ENCODE results near the gene ARHGEF1.
A peak's percentile ranks its signal among the peaks of the same experiment; 100 is the strongest.

Gene ARHGEF1

DNA sequence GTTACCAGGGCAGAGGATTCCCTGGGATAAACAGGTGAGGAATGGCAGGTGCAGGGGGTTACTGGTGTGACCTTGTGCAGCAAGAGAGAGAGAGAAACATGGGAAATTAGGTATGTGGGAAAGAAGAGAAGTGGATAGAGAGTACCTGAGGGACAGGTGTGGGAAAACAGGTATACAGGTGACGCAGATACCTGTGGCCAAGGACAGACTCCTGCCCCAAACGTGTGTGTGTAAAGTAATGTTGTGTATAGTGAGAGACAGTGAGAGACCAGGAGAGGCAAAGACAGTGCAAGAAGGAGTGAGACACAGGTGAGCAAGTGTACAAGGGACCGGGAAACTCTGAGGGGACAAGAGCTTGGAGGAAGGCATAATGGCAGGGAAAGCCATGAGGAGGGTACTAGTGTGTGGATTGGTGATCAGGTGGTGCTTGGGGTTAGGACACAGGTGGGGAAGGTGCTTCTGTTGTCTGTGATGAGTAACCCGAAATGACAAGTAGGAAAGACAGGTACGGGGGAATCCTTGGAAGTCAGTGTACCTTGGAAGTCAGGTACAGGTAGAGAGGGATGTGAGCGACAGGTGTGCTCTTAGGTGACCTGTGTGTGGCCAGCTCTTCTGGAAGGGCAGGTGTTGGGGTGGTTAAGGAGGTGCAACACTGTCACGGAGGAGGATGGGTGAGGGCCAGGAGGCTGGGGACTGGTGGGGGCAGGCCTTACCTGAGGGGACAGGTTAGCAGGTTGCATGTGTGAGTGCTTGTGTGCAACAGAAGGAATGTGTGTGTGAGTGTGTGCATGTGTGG is 42.4 kb downstream of the ARHGEF1 start:
- Histone ChIP-seq H3K4me3 (ENCODE audit: low read depth in 1 of 2, low read length in 2 of 2) (no peak overlapping the region), H3K36me3 (ENCODE audit: control insufficient read depth in 1 of 2, insufficient read depth in 2 of 2, low read length in 2 of 2) (no peaks in the 10 kb centered on the region), H3K9me3 (ENCODE audit: control insufficient read depth in 1 of 2, low read length in 2 of 2) (no peaks in the 10 kb centered on the region), H3K27ac (ENCODE audit: low read depth, low read length) (no peak overlapping the region), H3K27me3 (ENCODE audit: control insufficient read depth in 1 of 2, insufficient read depth in 2 of 2, low read length in 2 of 2) (peaks cover 76 to 88% of the 10 kb centered on the region in 2 donors), H3K4me1 (ENCODE audit: control insufficient read depth in 1 of 2, insufficient read depth in 2 of 2, low read length in 2 of 2) (peaks cover 9 to 12% of the 10 kb centered on the region in 2 donors), H3K9ac (ENCODE audit: low read depth in 1 of 2, low read length in 2 of 2) (no peak overlapping the region)

DNA sequence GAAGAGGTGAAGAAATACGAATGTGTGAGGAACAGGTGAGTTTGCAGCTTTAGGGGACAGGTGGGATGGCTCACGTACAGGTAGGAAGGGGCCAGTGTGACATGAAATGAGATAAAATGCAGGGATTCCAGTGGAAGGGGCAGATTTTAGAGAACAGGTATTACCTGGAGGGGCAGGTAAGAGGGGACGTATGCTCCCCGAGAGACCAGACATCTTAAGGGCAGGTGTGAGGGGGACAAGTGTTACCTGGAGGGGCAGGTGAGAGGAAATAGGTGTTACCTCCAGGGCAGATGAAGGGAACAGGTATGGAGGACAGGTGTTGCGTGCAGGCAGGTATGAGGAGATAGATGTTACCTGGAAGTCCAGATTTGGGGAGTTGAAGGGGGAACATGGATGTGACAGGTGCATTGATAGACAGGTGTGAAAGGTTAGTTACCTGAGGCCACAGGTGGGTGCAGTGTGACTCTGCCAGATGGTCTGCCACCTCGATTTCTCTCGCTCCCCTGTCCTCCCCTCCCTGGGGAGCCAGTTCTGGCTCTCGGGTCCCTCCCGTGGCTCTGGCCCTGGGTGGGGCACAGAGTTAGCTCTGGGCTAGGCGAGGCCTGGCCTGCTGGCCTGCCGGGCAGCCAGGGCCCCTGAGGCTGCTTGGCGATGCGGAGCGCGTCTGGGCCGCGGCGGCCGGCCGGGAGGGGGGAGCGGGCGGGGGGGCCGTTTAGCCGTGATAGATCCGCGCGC is 43.2 kb downstream of the ARHGEF1 start:
- Histone ChIP-seq H3K4me3 (ENCODE audit: low read depth in 1 of 2, low read length in 2 of 2) (no peak overlapping the region), H3K9ac (ENCODE audit: low read depth in 1 of 2, low read length in 2 of 2) (no peak overlapping the region), H3K4me1 (ENCODE audit: control insufficient read depth in 1 of 2, insufficient read depth in 2 of 2, low read length in 2 of 2) (peaks cover 9 to 10% of the 10 kb centered on the region in 2 donors), H3K27me3 (ENCODE audit: control insufficient read depth in 1 of 2, insufficient read depth in 2 of 2, low read length in 2 of 2) (peaks cover 76 to 88% of the 10 kb centered on the region in 2 donors), H3K27ac (ENCODE audit: low read depth, low read length) (no peak overlapping the region), H3K36me3 (ENCODE audit: control insufficient read depth in 1 of 2, insufficient read depth in 2 of 2, low read length in 2 of 2) (no peaks in the 10 kb centered on the region), H3K9me3 (ENCODE audit: control insufficient read depth in 1 of 2, low read length in 2 of 2) (no peaks in the 10 kb centered on the region)

DNA sequence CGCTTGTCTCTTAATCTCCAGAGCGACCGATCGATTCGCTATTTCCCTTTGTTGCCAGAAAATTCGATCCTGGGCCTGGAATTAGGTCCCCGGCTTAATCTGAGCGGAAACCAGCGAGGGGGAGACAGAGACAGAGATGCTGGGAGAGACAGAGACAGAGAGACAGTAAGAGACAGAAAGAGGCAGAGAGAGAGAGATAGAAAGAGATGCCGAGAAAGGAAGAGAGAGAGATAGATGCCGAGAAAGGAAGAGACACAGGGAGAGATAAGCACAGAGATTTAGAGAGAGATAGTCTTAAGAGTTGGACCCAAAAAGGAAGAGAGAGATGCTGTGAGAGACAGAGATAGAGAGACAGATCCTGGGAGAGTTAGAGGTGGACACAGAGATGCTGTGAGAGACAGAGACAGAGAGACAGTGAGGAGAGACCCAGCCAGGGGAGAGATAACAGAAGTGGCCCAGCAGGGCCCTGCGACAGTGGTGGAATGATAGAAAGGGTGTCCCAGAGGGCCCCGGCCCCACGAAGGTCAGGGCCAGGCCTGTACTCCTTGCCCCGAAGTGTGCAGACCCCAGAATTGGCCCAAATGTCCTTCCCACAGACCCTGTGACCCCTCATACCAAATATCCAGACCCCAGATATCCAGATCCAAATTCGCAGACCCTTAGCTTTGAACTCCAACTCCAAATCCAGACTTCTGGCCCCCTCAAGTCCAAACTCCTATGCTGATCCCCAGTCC is 43.9 kb downstream of the ARHGEF1 start:
- Histone ChIP-seq H3K27ac (ENCODE audit: low read depth, low read length) (no peak overlapping the region), H3K27me3 (ENCODE audit: control insufficient read depth in 1 of 2, insufficient read depth in 2 of 2, low read length in 2 of 2) (peaks cover 77 to 89% of the 10 kb centered on the region in 2 donors), H3K36me3 (ENCODE audit: control insufficient read depth in 1 of 2, insufficient read depth in 2 of 2, low read length in 2 of 2) (no peaks in the 10 kb centered on the region), H3K9me3 (ENCODE audit: control insufficient read depth in 1 of 2, low read length in 2 of 2) (no peaks in the 10 kb centered on the region), H3K4me3 (ENCODE audit: low read depth in 1 of 2, low read length in 2 of 2) (no peak overlapping the region), H3K9ac (ENCODE audit: low read depth in 1 of 2, low read length in 2 of 2) (no peak overlapping the region), H3K4me1 (ENCODE audit: control insufficient read depth in 1 of 2, insufficient read depth in 2 of 2, low read length in 2 of 2) (peaks cover 9 to 10% of the 10 kb centered on the region in 2 donors)

DNA sequence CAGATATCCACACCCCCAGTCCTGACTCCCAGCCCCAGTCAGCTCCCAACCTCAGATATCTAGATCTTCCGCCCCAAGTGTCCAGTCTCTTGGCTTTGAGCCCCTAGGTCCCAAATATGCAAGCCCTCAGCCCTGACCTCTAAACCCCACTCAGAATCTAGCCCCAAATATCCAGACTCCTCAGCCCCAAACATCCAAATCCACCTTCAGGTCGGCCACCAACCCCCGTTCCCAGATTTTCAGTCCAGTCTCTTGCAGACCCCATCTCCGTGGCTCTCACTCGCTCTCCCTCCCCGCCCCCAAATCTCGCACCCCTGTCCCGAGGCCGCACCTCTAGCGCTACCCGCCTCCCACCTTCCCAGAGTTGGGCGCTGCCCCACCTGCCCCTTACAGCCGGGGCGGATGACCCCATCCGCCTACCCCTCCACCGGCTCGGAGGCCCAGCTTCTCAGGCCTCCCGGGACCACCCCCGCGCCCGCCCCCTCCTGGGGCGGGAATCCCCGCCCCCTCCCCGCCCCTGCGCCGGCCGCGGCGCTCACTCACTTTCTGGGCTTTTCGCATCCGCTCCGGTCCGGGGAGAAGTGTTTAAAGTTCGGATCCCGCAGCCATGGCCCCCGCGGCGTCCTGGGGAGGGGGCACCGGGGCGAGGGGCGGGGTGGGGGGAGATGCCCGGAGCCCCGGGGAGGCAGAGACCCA is 44.7 kb downstream of the ARHGEF1 start:
- no peaks in the 10 kb centered on the region for H3K9me3 ChIP-seq (ENCODE audit: control insufficient read depth in 1 of 2, low read length in 2 of 2)
- H3K4me3 ChIP-seq (ENCODE audit: low read depth in 1 of 2, low read length in 2 of 2): peak overlapping the region; percentile 59 to 69
- no peaks in the 10 kb centered on the region for H3K36me3 ChIP-seq (ENCODE audit: control insufficient read depth in 1 of 2, insufficient read depth in 2 of 2, low read length in 2 of 2)
- H3K27me3 ChIP-seq (ENCODE audit: control insufficient read depth in 1 of 2, insufficient read depth in 2 of 2, low read length in 2 of 2): peaks cover 77 to 89% of the 10 kb centered on the region in 2 donors
- no peak overlapping the region for H3K27ac ChIP-seq (ENCODE audit: low read depth, low read length)
- H3K9ac ChIP-seq (ENCODE audit: low read depth in 1 of 2, low read length in 2 of 2): no peak overlapping the region
- peaks cover 9 to 10% of the 10 kb centered on the region in 2 donors for H3K4me1 ChIP-seq (ENCODE audit: control insufficient read depth in 1 of 2, insufficient read depth in 2 of 2, low read length in 2 of 2)

DNA sequence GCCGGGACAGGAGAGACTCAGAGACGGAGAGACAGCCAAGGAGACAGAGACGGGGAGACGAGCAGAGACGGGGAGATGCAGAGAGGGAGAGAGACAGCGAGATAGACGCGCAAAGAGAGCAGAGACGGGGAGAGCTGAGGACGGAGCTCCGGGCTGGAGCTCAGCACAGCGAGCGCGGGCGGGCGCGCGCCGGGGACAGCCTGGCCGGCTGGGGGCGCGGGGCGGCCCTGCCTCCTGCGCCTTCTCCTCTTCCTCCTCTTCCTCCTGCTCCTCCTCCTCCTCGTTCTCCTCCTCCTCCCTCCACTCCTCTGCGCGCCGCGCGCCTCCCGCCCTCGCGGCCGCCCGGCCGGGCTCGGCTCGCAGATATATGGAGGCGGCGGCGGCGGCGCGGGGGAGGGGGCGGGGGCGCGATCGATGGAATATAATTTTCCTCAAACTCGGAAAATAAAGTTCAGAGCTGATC is 45.3 kb downstream of the ARHGEF1 start, which contains the start of gene ERFL:
ERFL (minus strand) TSS at position 229 of the 463 bp plus-strand sequence. CDS start 15,530 bp downstream, outside the sequence.
- H3K4me1 ChIP-seq (ENCODE audit: control insufficient read depth in 1 of 2, insufficient read depth in 2 of 2, low read length in 2 of 2): peaks cover 9 to 10% of the 10 kb centered on the region in 2 donors
- peak within 1 kb of the TSS; percentile 59 to 69 for H3K4me3 ChIP-seq (ENCODE audit: low read depth in 1 of 2, low read length in 2 of 2)
- H3K9me3 ChIP-seq (ENCODE audit: control insufficient read depth in 1 of 2, low read length in 2 of 2): no peaks in the 10 kb centered on the region
- peak within 1 kb of the TSS in 1 of 2 donors; percentile 60 for H3K9ac ChIP-seq (ENCODE audit: low read depth in 1 of 2, low read length in 2 of 2)
- H3K27me3 ChIP-seq (ENCODE audit: control insufficient read depth in 1 of 2, insufficient read depth in 2 of 2, low read length in 2 of 2): peaks cover 78 to 88% of the 10 kb centered on the region in 2 donors
- H3K36me3 ChIP-seq (ENCODE audit: control insufficient read depth in 1 of 2, insufficient read depth in 2 of 2, low read length in 2 of 2): no peaks in the 10 kb centered on the region
- no peak within 1 kb of the TSS for H3K27ac ChIP-seq (ENCODE audit: low read depth, low read length)

DNA sequence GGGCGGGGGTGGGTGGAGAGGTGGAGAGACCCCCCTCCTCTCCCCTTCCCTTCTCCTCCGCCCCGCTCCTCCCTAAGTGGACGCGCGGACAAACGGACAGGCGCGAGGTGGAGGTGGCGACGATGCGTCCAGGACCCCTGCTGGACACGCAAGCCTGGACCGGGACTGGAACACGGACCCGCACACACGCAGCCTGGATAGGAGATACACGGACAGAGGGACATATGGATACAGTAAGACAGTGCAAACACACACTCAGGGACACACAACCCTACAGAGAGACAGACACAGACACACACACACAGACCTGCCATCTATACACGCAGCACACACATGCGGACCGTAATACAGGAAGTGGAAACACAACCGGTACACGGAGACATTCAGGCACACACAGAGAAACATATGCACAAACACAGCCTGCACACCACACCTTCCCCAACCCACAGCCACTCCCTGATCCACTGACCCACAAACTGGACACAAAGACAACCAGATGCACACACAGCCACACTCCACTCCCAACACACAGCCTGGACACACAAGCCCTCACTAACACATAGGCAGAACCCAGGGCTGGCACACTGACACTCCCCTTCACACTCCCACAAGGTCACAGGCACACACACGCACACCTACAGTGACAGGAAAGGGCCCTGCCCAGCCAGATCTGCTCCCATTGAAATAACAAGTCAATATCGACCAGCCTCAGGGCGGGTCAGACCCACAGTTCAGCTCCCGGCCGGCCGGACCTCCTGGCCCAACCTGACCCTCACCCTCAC is 46.0 kb downstream of the ARHGEF1 start:
- Histone ChIP-seq H3K9me3 (ENCODE audit: control insufficient read depth in 1 of 2, low read length in 2 of 2) (no peaks in the 10 kb centered on the region), H3K36me3 (ENCODE audit: control insufficient read depth in 1 of 2, insufficient read depth in 2 of 2, low read length in 2 of 2) (no peaks in the 10 kb centered on the region), H3K9ac (ENCODE audit: low read depth in 1 of 2, low read length in 2 of 2) (peak overlapping the region in 1 of 2 donors; percentile 60), H3K4me3 (ENCODE audit: low read depth in 1 of 2, low read length in 2 of 2) (peak overlapping the region; percentile 59 to 69), H3K27ac (ENCODE audit: low read depth, low read length) (no peak overlapping the region), H3K27me3 (ENCODE audit: control insufficient read depth in 1 of 2, insufficient read depth in 2 of 2, low read length in 2 of 2) (peaks cover 83 to 89% of the 10 kb centered on the region in 2 donors), H3K4me1 (ENCODE audit: control insufficient read depth in 1 of 2, insufficient read depth in 2 of 2, low read length in 2 of 2) (peaks cover 9 to 10% of the 10 kb centered on the region in 2 donors)

DNA sequence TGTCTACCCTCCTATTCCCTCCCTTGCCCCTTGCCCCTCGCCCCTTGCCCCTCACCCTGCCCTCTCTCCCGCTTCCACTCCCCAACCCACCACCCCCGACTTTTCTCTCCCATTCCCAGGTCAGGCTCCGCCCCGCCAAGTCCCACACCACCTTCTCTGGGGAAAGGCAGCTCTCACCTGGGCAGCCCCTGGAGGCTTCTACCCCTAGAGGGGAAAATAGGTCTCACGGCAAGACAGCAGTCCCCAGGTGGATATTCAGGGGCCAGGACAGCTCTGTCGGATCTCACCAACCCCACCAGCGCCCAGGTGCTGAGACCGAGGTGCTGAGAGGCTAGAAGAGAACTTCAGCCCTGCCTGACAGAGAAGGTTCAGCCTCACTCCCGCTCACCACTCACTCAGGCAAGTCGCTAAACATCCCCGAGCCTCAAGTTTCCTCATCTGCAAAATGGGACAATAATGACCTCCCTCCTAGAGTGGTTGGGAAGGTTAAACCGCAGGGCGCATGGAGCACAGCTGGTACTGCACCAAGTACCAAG is 46.6 kb downstream of the ARHGEF1 start:
- H3K9me3 ChIP-seq (ENCODE audit: control insufficient read depth in 1 of 2, low read length in 2 of 2): no peaks in the 10 kb centered on the region
- H3K27me3 ChIP-seq (ENCODE audit: control insufficient read depth in 1 of 2, insufficient read depth in 2 of 2, low read length in 2 of 2): peaks cover 81 to 82% of the 10 kb centered on the region in 2 donors
- no peak overlapping the region for H3K9ac ChIP-seq (ENCODE audit: low read depth in 1 of 2, low read length in 2 of 2)
- H3K27ac ChIP-seq (ENCODE audit: low read depth, low read length): no peak overlapping the region
- no peaks in the 10 kb centered on the region for H3K36me3 ChIP-seq (ENCODE audit: control insufficient read depth in 1 of 2, insufficient read depth in 2 of 2, low read length in 2 of 2)
- no peak overlapping the region for H3K4me3 ChIP-seq (ENCODE audit: low read depth in 1 of 2, low read length in 2 of 2)
- peaks cover 9 to 10% of the 10 kb centered on the region in 2 donors for H3K4me1 ChIP-seq (ENCODE audit: control insufficient read depth in 1 of 2, insufficient read depth in 2 of 2, low read length in 2 of 2)

DNA sequence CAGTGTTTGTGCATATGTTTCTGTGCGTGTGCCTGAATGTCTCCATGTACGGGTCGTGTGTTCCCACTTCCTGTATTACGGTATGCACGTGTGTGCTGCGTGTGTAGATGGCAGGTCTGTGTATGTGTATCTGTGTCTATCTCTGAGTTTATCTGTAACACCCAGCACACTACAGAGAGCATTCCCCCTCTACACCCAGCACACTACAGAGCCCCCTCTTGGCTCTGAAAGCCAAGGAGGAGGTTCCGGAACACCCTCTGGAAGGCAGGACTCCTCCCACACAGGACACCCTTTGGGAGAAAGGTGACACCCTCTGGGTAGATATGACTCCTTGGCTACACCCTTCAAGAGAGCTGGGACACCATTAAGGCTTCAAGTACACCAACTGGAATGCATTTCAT is 47.3 kb downstream of the ARHGEF1 start:
- Histone ChIP-seq H3K9me3 (ENCODE audit: control insufficient read depth in 1 of 2, low read length in 2 of 2) (no peaks in the 10 kb centered on the region), H3K4me1 (ENCODE audit: control insufficient read depth in 1 of 2, insufficient read depth in 2 of 2, low read length in 2 of 2) (peaks cover 9 to 13% of the 10 kb centered on the region in 2 donors), H3K9ac (ENCODE audit: low read depth in 1 of 2, low read length in 2 of 2) (no peak overlapping the region), H3K4me3 (ENCODE audit: low read depth in 1 of 2, low read length in 2 of 2) (no peak overlapping the region), H3K27ac (ENCODE audit: low read depth, low read length) (no peak overlapping the region), H3K36me3 (ENCODE audit: control insufficient read depth in 1 of 2, insufficient read depth in 2 of 2, low read length in 2 of 2) (no peaks in the 10 kb centered on the region), H3K27me3 (ENCODE audit: control insufficient read depth in 1 of 2, insufficient read depth in 2 of 2, low read length in 2 of 2) (peaks cover 78 to 79% of the 10 kb centered on the region in 2 donors)
